Measurements from ENCODE around the gene ADAMTSL2.

DNA sequence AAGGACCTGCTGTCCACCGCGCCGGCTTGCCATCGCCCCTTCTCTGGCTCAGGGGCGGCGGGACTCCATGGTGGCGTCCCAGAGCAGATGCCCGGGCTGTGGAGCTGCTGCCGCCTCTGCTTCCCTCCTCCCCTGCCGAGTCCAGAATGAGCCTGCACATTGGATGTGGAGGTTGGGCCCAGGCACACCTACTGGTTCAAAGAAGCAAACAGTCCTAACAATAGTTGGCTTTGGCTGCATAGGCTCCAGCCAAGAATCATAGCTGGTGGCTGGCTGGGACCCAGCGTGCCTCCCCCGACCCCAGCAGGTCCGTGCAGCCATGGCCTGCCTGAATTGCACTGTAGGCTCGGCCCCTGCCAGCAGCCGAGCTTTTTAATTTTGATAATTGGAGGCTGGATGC is 25.8 kb downstream of the ADAMTSL2 start:
- TF ChIP-seq, protein P1, sequence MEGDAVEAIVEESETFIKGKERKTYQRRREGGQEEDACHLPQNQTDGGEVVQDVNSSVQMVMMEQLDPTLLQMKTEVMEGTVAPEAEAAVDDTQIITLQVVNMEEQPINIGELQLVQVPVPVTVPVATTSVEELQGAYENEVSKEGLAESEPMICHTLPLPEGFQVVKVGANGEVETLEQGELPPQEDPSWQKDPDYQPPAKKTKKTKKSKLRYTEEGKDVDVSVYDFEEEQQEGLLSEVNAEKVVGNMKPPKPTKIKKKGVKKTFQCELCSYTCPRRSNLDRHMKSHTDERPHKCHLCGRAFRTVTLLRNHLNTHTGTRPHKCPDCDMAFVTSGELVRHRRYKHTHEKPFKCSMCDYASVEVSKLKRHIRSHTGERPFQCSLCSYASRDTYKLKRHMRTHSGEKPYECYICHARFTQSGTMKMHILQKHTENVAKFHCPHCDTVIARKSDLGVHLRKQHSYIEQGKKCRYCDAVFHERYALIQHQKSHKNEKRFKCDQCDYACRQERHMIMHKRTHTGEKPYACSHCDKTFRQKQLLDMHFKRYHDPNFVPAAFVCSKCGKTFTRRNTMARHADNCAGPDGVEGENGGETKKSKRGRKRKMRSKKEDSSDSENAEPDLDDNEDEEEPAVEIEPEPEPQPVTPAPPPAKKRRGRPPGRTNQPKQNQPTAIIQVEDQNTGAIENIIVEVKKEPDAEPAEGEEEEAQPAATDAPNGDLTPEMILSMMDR (IDR thresholded peaks at IDR 0.05) = no peak
- peak in 1 of 3 donors; percentile 28 for TF ChIP-seq POLR2AphosphoS5 (IDR thresholded peaks at IDR 0.05)
- no peak for TF ChIP-seq POLR2A (IDR thresholded peaks at IDR 0.05)
